IMR-90 (cell line): Measurements from ENCODE around the gene CLNK. TPM values are rescaled to one million over a fixed set of nuclear protein-coding genes. Genes with fewer than 3 reads are reported as not detected.

ENCODE experiments used
- ATAC-seq: fragments of 200-7000 bp; cut with Tn5 transposase; 2 replicates; pipeline ENCODE4 v1.9.1; 2020; ENCODE audit warnings: low read depth, mild to moderate bottlenecking, moderate library complexity
- BruUV-seq: library from RNA; stranded (reverse); fragments of 400-500 nt; replicated peaks from 2 replicates; lab custom pipeline; 2021; lab: Mats Ljungman, UMichigan
- CTCF ChIA-PET: fragments of 300-600 bp; formaldehyde crosslinking; extraction: SDS; loops from one replicate; lab custom pipeline; 2021; ENCODE audit warnings: antibody characterized with exemption; lab: Yijun Ruan, JAX
- POLR2A ChIA-PET: fragments of 300-600 bp; sonication (Branson Sonifier 250); formaldehyde crosslinking; loops from one replicate; lab custom pipeline; 2022; ENCODE audit warnings: antibody characterized with exemption; ENCODE audit not compliant: unreplicated experiment; lab: Charles Lee
- DNase-seq: peaks from one replicate; pipeline ENCODE4 v3.0.0; 2013
- H2AFZ ChIP-seq: replicated peaks from 2 replicates; pipeline ENCODE3; 2013; ENCODE audit warnings: low read length, mild to moderate bottlenecking; ENCODE audit not compliant: poor library complexity
- H2AK5ac ChIP-seq: 2 replicates; pipeline ENCODE4 v1.6.1; 2013; ENCODE audit warnings: low read depth, low read length, inconsistent platforms
- H2AK9ac ChIP-seq: replicated peaks from 2 replicates; pipeline ENCODE3; 2013; ENCODE audit warnings: mild to moderate bottlenecking, low read depth, low read length, moderate library complexity; ENCODE audit not compliant: poor library complexity
- H2BK120ac ChIP-seq: 2 replicates; pipeline ENCODE4 v1.6.1; 2013; ENCODE audit warnings: low read depth, low read length, inconsistent platforms
- H2BK15ac ChIP-seq: 3 replicates; pipeline ENCODE4 v1.6.1; 2013; ENCODE audit warnings: low read depth, low read length, inconsistent platforms
- H2BK20ac ChIP-seq: 2 replicates; pipeline ENCODE4 v1.6.1; 2013; ENCODE audit warnings: low read depth, mild to moderate bottlenecking, inconsistent platforms, low read length, moderate library complexity
- H2BK5ac ChIP-seq: 2 replicates; pipeline ENCODE4 v1.6.1; 2013; ENCODE audit warnings: mild to moderate bottlenecking, low read depth, low read length, inconsistent platforms; ENCODE audit not compliant: poor library complexity, severe bottlenecking
- H3K14ac ChIP-seq: replicated peaks from 2 replicates; pipeline ENCODE4 v1.6.1; 2013; ENCODE audit warnings: low read depth, low read length, inconsistent platforms
- H3K18ac ChIP-seq: 2 replicates; pipeline ENCODE4 v1.6.1; 2013; ENCODE audit warnings: low read depth, low read length, control low read depth
- H3K23ac ChIP-seq: 2 replicates; pipeline ENCODE4 v1.6.1; 2013; ENCODE audit warnings: low read depth, low read length, inconsistent platforms
- H3K27ac ChIP-seq: 2 replicates; pipeline ENCODE4 v1.5.1; 2013; ENCODE audit warnings: mild to moderate bottlenecking, control low read depth, low read length; ENCODE audit not compliant: insufficient read depth
- H3K27me3 ChIP-seq: 2 replicates; pipeline ENCODE4 v1.6.1; 2013; ENCODE audit warnings: low read length; ENCODE audit not compliant: control insufficient read depth, insufficient read depth
- H3K36me3 ChIP-seq: 2 replicates; pipeline ENCODE4 v1.6.1; 2013; ENCODE audit warnings: low read length, mixed read lengths; ENCODE audit not compliant: control insufficient read depth, insufficient read depth
- H3K4ac ChIP-seq: 2 replicates; pipeline ENCODE4 v1.6.1; 2013; ENCODE audit warnings: low read depth, low read length, inconsistent platforms
- H3K4me1 ChIP-seq: 2 replicates; pipeline ENCODE4 v1.6.1; 2013; ENCODE audit warnings: low read length, mixed read lengths; ENCODE audit not compliant: control insufficient read depth, insufficient read depth
- H3K4me2 ChIP-seq: 2 replicates; pipeline ENCODE4 v1.6.1; 2013; ENCODE audit warnings: low read depth, mild to moderate bottlenecking, control low read depth, low read length, moderate library complexity
- H3K4me3 ChIP-seq: 2 replicates; pipeline ENCODE4 v1.5.1; 2013; ENCODE audit warnings: low read depth, mild to moderate bottlenecking, control low read depth, low read length, moderate library complexity; ENCODE audit not compliant: insufficient read depth
- H3K56ac ChIP-seq: 2 replicates; pipeline ENCODE4 v1.6.1; 2013; ENCODE audit warnings: low read length, inconsistent platforms; ENCODE audit not compliant: insufficient read depth; ENCODE audit errors: extremely low read depth
- H3K79me1 ChIP-seq, 2 experiments: 2 replicates each; pipeline ENCODE4 v1.6.1; 2013; ENCODE audit warnings: low read length in 2 of 2, inconsistent platforms in 1 of 2, low read depth in 1 of 2
- H3K9ac ChIP-seq: 2 replicates; pipeline ENCODE4 v1.6.1; 2013; ENCODE audit warnings: low read depth, low read length, control low read depth
- H3K9me1 ChIP-seq: 2 replicates; pipeline ENCODE4 v1.6.1; 2013; ENCODE audit warnings: low read length, inconsistent platforms; ENCODE audit not compliant: insufficient read depth
- H3K9me3 ChIP-seq: 2 replicates; pipeline ENCODE4 v1.6.1; 2013; ENCODE audit warnings: low read length; ENCODE audit not compliant: control insufficient read depth, insufficient read depth
- H4K20me1 ChIP-seq: 2 replicates; pipeline ENCODE4 v1.6.1; 2013; ENCODE audit warnings: low read length, inconsistent platforms; ENCODE audit not compliant: insufficient read depth
- H4K5ac ChIP-seq: 2 replicates; pipeline ENCODE4 v1.6.1; 2013; ENCODE audit warnings: mild to moderate bottlenecking, low read depth, low read length, control low read depth
- H4K8ac ChIP-seq, 2 experiments: 2 replicates each; pipeline ENCODE4 v1.6.1; 2013; ENCODE audit warnings: low read depth in 2 of 2, low read length in 2 of 2, control low read depth in 1 of 2, inconsistent platforms in 1 of 2
- H4K91ac ChIP-seq: 2 replicates; pipeline ENCODE4 v1.6.1; 2013; ENCODE audit warnings: low read depth, low read length, inconsistent platforms; ENCODE audit not compliant: insufficient read depth
- BHLHE40 ChIP-seq: fragments of 150-350 bp; IDR thresholded peaks from 2 replicates; pipeline ENCODE4 v1.6.1; 2016; ENCODE audit warnings: mild to moderate bottlenecking, low read depth, low read length
- CEBPB ChIP-seq: IDR thresholded peaks from 2 replicates; pipeline ENCODE4 v1.6.1; 2012; ENCODE audit warnings: low read depth, low read length, improper control_type of control experiment
- CHD1 ChIP-seq: IDR thresholded peaks from 2 replicates; pipeline ENCODE4 v1.6.1; 2012; ENCODE audit warnings: low read depth, low read length, improper control_type of control experiment
- CTCF ChIP-seq: conservative IDR thresholded peaks from 2 replicates; pipeline ENCODE4 v1.5.1; 2012; ENCODE audit warnings: mild to moderate bottlenecking, low read depth, low read length, improper control_type of control experiment
- FOS ChIP-seq: fragments of 150-350 bp; IDR thresholded peaks from 2 replicates; pipeline ENCODE4 v1.6.1; 2016; ENCODE audit warnings: low read depth, low read length
- MAFK ChIP-seq: IDR thresholded peaks from 2 replicates; pipeline ENCODE4 v1.6.1; 2012; ENCODE audit warnings: low read depth, low read length, improper control_type of control experiment
- MAZ ChIP-seq: IDR thresholded peaks from 2 replicates; pipeline ENCODE4 v1.6.1; 2012; ENCODE audit warnings: low read depth, mild to moderate bottlenecking, low read length, improper control_type of control experiment, moderate library complexity, borderline replicate concordance
- NFE2L2 ChIP-seq: fragments of 150-350 bp; IDR thresholded peaks from 2 replicates; pipeline ENCODE4 v1.6.1; 2016; ENCODE audit warnings: low read depth, mild to moderate bottlenecking, low read length
- RAD21 ChIP-seq: IDR thresholded peaks from 2 replicates; pipeline ENCODE4 v1.6.1; 2012; ENCODE audit warnings: low read length, improper control_type of control experiment
- RCOR1 ChIP-seq: IDR thresholded peaks from 2 replicates; pipeline ENCODE4 v1.6.1; 2012; ENCODE audit warnings: mild to moderate bottlenecking, low read length, improper control_type of control experiment; ENCODE audit not compliant: insufficient replicate concordance
- SMC3 ChIP-seq: fragments of 150-350 bp; IDR thresholded peaks from 2 replicates; pipeline ENCODE4 v1.6.1; 2016; ENCODE audit warnings: low read depth, mild to moderate bottlenecking, antibody characterized with exemption, low read length, moderate library complexity
- USF2 ChIP-seq: fragments of 150-350 bp; IDR thresholded peaks from 2 replicates; pipeline ENCODE4 v1.6.1; 2017; ENCODE audit warnings: mild to moderate bottlenecking, antibody characterized with exemption, low read length, low read depth
- WGBS, 2 experiments: methylation state at CpG; one replicate each; pipeline versions ENCODE4 v1.1.5 to v1.1.7; 2013; ENCODE audit warnings: missing lambda C conversion rate in 2 of 2; ENCODE audit not compliant: insufficient read length in 1 of 2; ENCODE audit errors: extremely low coverage in 2 of 2; 5-methylcytosine and 5-hydroxymethylcytosine counted together
- dilution Hi-C: fragments of 300-500 bp; cut with HindIII; formaldehyde crosslinking; loops from one replicate; pipeline ENCODE4 v1.14.3; 2018; ENCODE audit warnings: low sequenced_read_pairs; ENCODE audit not compliant: unreplicated experiment
- in situ Hi-C: fragments of 300-500 bp; cut with MboI; formaldehyde crosslinking; loops from 3 replicates; pipeline ENCODE4 v1.14.3; 2019; ENCODE audit warnings: low sequenced_read_pairs, inconsistent platforms, mixed read lengths
- intact Hi-C: fragments of 100-400 bp; cut with micrococcal nuclease; formaldehyde crosslinking; loops from 2 replicates; pipeline ENCODE4 v1.10.0; 2022
- polyA plus RNA-seq, 3 experiments: library from polyadenylated mRNA; depleted of rRNA; stranded (reverse); fragments of >200 nt; gene quantifications; 2 replicates each; pipeline ENCODE4 v1.2.3, GENCODE V29; 2012; ENCODE audit warnings: low replicate concordance in 1 of 3
- total RNA-seq: library from RNA; depleted of rRNA; stranded (reverse); fragments of >200 nt; gene quantifications from 2 replicates; pipeline ENCODE4 v1.2.3, GENCODE V29; 2012

The CLNK gene
- total and polyA plus RNA-seq, 2 of the 4 experiments (the other 2 are of a cell fraction): not detected

DNA sequence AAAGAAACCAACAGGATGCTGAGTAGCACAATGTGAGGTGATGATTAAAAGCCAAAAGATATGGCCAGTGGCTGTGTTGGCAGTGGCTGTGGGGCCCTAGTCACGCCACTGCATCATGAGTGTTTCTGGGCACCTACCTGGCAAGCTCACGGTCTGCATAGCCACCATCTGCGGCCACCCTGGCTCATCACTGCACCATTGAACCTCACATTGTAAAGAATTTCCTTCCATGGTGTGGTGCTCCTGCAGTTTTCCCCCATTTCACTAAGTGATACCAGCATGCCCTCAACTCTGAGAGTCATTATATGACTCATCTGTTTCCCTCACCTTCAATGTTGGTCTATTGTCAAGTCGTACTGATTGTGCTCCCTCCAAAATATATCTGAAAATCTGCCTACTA is 45.5 kb upstream of the CLNK start:
- H4K20me1 ChIP-seq: no peaks in the 10 kb centered on the region
- dilution Hi-C loops: no loop called here
- H2AFZ ChIP-seq: no peak overlapping the region
- ATAC-seq (no peak), DNase-seq (no peak)
- no peak overlapping the region for H2AK5ac ChIP-seq
- H3K4me1 ChIP-seq: no peaks in the 10 kb centered on the region
- ChIA-PET CTCF (no interaction called here), POLR2A (no interaction called here)
- H4K91ac ChIP-seq: no peak overlapping the region
- H3K36me3 ChIP-seq: no peaks in the 10 kb centered on the region
- no peak overlapping the region for H2BK20ac ChIP-seq
- 60% methylated on average over 1 of the region's 4 CpGs; no CpG with 5 or more reads in 1 of the 2 experiments for WGBS, 2 experiments
- H3K9ac ChIP-seq: no peak overlapping the region
- no peak overlapping the region for H3K23ac ChIP-seq
- H3K4ac ChIP-seq: no peak overlapping the region
- no peak overlapping the region for H2AK9ac ChIP-seq
- no peak overlapping the region for H3K56ac ChIP-seq
- no peak overlapping the region for H4K8ac ChIP-seq
- no peak overlapping the region for H3K14ac ChIP-seq
- H2BK5ac ChIP-seq: no peak overlapping the region
- no peak overlapping the region for H2BK120ac ChIP-seq
- H3K27me3 ChIP-seq: peaks cover 2% of the 10 kb centered on the region
- no peak overlapping the region for H3K18ac ChIP-seq
- H3K9me3 ChIP-seq: no peaks in the 10 kb centered on the region
- no peak overlapping the region for H3K27ac ChIP-seq
- H3K9me1 ChIP-seq: no peaks in the 10 kb centered on the region
- no peak overlapping the region for H3K4me2 ChIP-seq
- H4K5ac ChIP-seq: no peak overlapping the region
- no peak overlapping the region for H3K4me3 ChIP-seq
- in situ Hi-C loops: no loop called here
- no peaks in the 10 kb centered on the region for H3K79me1 ChIP-seq
- BruUV-seq: no TSS peak
- no peak overlapping the region for H2BK15ac ChIP-seq
- TF ChIP-seq CTCF: no peak
- TF ChIP-seq MAFK: no peak
- TF ChIP-seq NFE2L2: no peak
- no peak for TF ChIP-seq SMC3
- TF ChIP-seq BHLHE40: no peak
- no peak for TF ChIP-seq FOS
- TF ChIP-seq USF2: no peak
- TF ChIP-seq RCOR1: no peak
- no peak for TF ChIP-seq CEBPB
- TF ChIP-seq CHD1: no peak
- no peak for TF ChIP-seq RAD21
- no peak for TF ChIP-seq MAZ
- intact Hi-C loops: no loop called here
